ENCODE results near the gene C19orf12. TPM values are rescaled to one million over a fixed set of nuclear protein-coding genes. Genes with fewer than 3 reads are reported as not detected.

Gene C19orf12
- total RNA-seq, 1 experiment from 2014 or later = 11.8 TPM

- no peak overlapping the region for H3K9ac ChIP-seq (ENCODE audit: low read length)
- no peaks in the 10 kb centered on the region for H3K9me2 ChIP-seq (replicated peaks; ENCODE audit: insufficient read depth, low read length)
- no peak overlapping the region for H3K4me2 ChIP-seq (ENCODE audit: low read depth, low read length, poor library complexity, severe bottlenecking)
- no peak overlapping the region for H2AFZ ChIP-seq (ENCODE audit: low read length)
- H3K27ac ChIP-seq (ENCODE audit: low read length) = no peak overlapping the region
- no peaks in the 10 kb centered on the region for H4K20me1 ChIP-seq (ENCODE audit: insufficient read depth, low read depth, low read length)
- no peaks in the 10 kb centered on the region for H3K36me3 ChIP-seq (ENCODE audit: insufficient read depth, low read length)
- no peak overlapping the region for H3K4me3 ChIP-seq (ENCODE audit: low read length)
- no peak for DNase-seq
- H3K27me3 ChIP-seq (ENCODE audit: low read length) = no peaks in the 10 kb centered on the region
- no peaks in the 10 kb centered on the region for H3K9me3 ChIP-seq (ENCODE audit: low read length)
- H3K4me1 ChIP-seq (ENCODE audit: low read length) = no peaks in the 10 kb centered on the region
- H3K79me2 ChIP-seq (ENCODE audit: low read length) = no peaks in the 10 kb centered on the region
Observed at GRCh38 chr19:29650772-29651387, 64.2 kb downstream of the C19orf12 start.

Other genes starting within 250 kb of the C19orf12 start
- not detected in 2 replicates for gene VSTM2B, start 189.3 kb downstream of the C19orf12 start, total RNA-seq (2014; rRNA removed; shearing (Covaris generic); ENCODE audit: low replicate concordance)
- gene POP4, start 109.0 kb downstream of the C19orf12 start, total RNA-seq (2014; rRNA removed; shearing (Covaris generic); ENCODE audit: low replicate concordance) = 72.7 and 92.7 TPM in 2 replicates
- 0.54 TPM in 1 of 2 replicates, not detected in the other for gene PLEKHF1, start 49.8 kb downstream of the C19orf12 start, total RNA-seq (2014; rRNA removed; shearing (Covaris generic); ENCODE audit: low replicate concordance)
- gene CCNE1, start 96.7 kb upstream of the C19orf12 start, total RNA-seq (2014; rRNA removed; shearing (Covaris generic); ENCODE audit: low replicate concordance) = 12.0 and 20.1 TPM in 2 replicates
- 77.7 and 106 TPM in 2 replicates for gene URI1, start 227.0 kb upstream of the C19orf12 start, total RNA-seq (2014; rRNA removed; shearing (Covaris generic); ENCODE audit: low replicate concordance)

Measured in Karpas-422 (cell line).